Urinary bladder (tissue), 4 donors: Measurements from ENCODE around the gene CACNA2D2. TPM values are rescaled to one million over a fixed set of nuclear protein-coding genes. Genes with fewer than 3 reads are reported as not detected.

Experiments used
- DNase-seq: peaks from one replicate; pipeline ENCODE4 v3.0.0-alpha.2; 2015; ENCODE audit errors: extremely low spot score
- H3K27ac ChIP-seq: one replicate; pipeline ENCODE4 v1.5.1; 2013; ENCODE audit warnings: low read depth, mild to moderate bottlenecking, moderate library complexity
- H3K36me3 ChIP-seq: one replicate; pipeline ENCODE4 v1.6.1; 2013; ENCODE audit warnings: mild to moderate bottlenecking, moderate library complexity; ENCODE audit not compliant: insufficient read depth
- H3K4me1 ChIP-seq: one replicate; pipeline ENCODE4 v1.6.1; 2013; ENCODE audit warnings: mild to moderate bottlenecking, moderate library complexity; ENCODE audit not compliant: insufficient read depth
- H3K4me3 ChIP-seq: one replicate; pipeline ENCODE4 v1.5.1; 2013; ENCODE audit warnings: low read depth, low read length
- WGBS: extraction: QIAGEN DNeasy Blood & Tissue Kit; methylation state at CpG from one replicate; pipeline ENCODE4 v1.1.7; 2013; 5-methylcytosine and 5-hydroxymethylcytosine counted together
- polyA plus RNA-seq: library from polyadenylated mRNA; stranded (reverse); fragments of 200-250 nt; gene quantifications from one replicate; pipeline ENCODE4 v1.2.3, GENCODE V29; 2013
- total RNA-seq: library from RNA; depleted of rRNA; stranded (reverse); fragments of >200 nt; gene quantifications from one replicate; pipeline ENCODE4 v1.2.3, GENCODE V29; 2014
- donor health status: healthy with polysubstance abuse.
- donor health status: healthy.

The CACNA2D2 gene
- total and polyA plus RNA-seq, 2 donors = 1.3 to 1.4 TPM

GRCh38 chr3:50534681-50535330 is 31.4 kb upstream of the CACNA2D2 start:
- WGBS = 66% methylated on average over 9 of the region's 9 CpGs
- DNase-seq = no peak
- H3K36me3 ChIP-seq = no peaks in the 10 kb centered on the region
- H3K4me1 ChIP-seq = no peaks in the 10 kb centered on the region
- H3K4me3 ChIP-seq = no peak overlapping the region
- no peak overlapping the region for H3K27ac ChIP-seq

GRCh38 chr3:50533807-50534461 is 30.5 kb upstream of the CACNA2D2 start:
- H3K27ac ChIP-seq = no peak overlapping the region
- no peak overlapping the region for H3K4me3 ChIP-seq
- H3K36me3 ChIP-seq = no peaks in the 10 kb centered on the region
- WGBS = 63% methylated on average over 9 of the region's 9 CpGs
- no peak for DNase-seq
- H3K4me1 ChIP-seq = no peaks in the 10 kb centered on the region

DNA sequence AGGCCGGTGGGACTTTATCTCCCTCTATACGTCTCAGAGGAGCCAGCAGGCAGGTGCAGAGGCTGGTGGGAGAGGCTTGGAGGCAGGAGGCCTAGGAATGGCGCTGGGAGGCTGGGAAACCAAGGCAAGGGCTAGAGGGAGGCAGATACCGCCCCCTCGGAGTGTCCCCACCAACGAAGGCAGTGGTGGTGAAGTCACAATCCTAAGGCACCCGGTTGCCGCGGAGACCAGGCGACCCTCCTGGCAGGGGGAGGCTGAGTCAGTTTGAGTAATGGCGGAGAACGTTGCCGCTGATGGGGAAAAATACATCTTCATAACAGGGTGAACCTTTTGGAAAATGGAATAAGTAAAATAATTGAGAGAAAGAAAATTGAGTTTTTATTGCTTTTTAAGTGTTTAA is 29.9 kb upstream of the CACNA2D2 start:
- H3K36me3 ChIP-seq = no peaks in the 10 kb centered on the region
- 78% methylated on average over 13 of the region's 13 CpGs for WGBS
- no peak overlapping the region for H3K27ac ChIP-seq
- no peaks in the 10 kb centered on the region for H3K4me1 ChIP-seq
- DNase-seq = no peak
- H3K4me3 ChIP-seq = no peak overlapping the region

- Histone ChIP-seq H3K36me3 (no peaks in the 10 kb centered on the region), H3K4me1 (no peaks in the 10 kb centered on the region), H3K4me3 (no peak overlapping the region), H3K27ac (no peak overlapping the region)
- WGBS = 81% methylated on average over 9 of the region's 9 CpGs
- no peak for DNase-seq
These were observed 28.8 kb upstream of the CACNA2D2 start for GRCh38 chr3:50532062-50532705.

GRCh38 chr3:50531201-50531600 is 27.8 kb upstream of the CACNA2D2 start:
- no peak overlapping the region for H3K4me3 ChIP-seq
- DNase-seq = no peak
- H3K4me1 ChIP-seq = no peaks in the 10 kb centered on the region
- H3K27ac ChIP-seq = no peak overlapping the region
- H3K36me3 ChIP-seq = no peaks in the 10 kb centered on the region
- 90% methylated on average over 4 of the region's 4 CpGs for WGBS

GRCh38 chr3:50530001-50530970 is 26.9 kb upstream of the CACNA2D2 start:
- DNase-seq = no peak
- Histone ChIP-seq H3K4me3 (no peak overlapping the region), H3K4me1 (no peaks in the 10 kb centered on the region), H3K27ac (no peak overlapping the region), H3K36me3 (no peaks in the 10 kb centered on the region)
- 13% methylated on average over 48 of the region's 48 CpGs for WGBS

DNA sequence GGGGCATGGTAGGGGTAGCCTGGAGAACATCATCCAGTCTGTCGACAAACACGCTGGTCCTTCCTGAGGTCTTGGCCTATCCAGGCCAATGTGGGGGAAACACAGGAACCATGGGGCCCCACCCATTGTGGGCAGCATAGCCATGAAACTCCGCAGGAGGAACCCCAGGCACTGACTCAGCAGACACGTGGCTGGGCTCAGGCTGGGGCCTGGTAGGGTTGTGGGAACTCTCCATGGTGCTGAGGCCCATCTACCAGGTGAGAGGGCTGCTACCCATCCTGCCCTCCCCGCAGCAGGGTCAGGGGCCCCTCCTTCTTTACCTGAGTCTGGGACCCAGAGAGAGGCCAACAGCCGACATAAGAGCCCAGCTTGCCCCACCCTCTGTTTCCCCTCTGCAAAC is 22.6 kb upstream of the CACNA2D2 start:
- Histone ChIP-seq H3K27ac (no peak overlapping the region), H3K36me3 (no peaks in the 10 kb centered on the region), H3K4me1 (no peaks in the 10 kb centered on the region), H3K4me3 (no peak overlapping the region)
- WGBS = 33% methylated on average over 6 of the region's 6 CpGs
- DNase-seq = no peak

GRCh38 chr3:50525191-50525910 is 21.9 kb upstream of the CACNA2D2 start:
- 57% methylated on average over 9 of the region's 9 CpGs for WGBS
- Histone ChIP-seq H3K4me1 (no peaks in the 10 kb centered on the region), H3K4me3 (no peak overlapping the region), H3K27ac (no peak overlapping the region), H3K36me3 (no peaks in the 10 kb centered on the region)
- no peak for DNase-seq

- no peak for DNase-seq
- H3K36me3 ChIP-seq = no peaks in the 10 kb centered on the region
- WGBS = 78% methylated on average over 5 of the region's 5 CpGs
These were observed 21.3 kb upstream of the CACNA2D2 start for GRCh38 chr3:50524746-50525145.

GRCh38 chr3:50523279-50523811 is 19.9 kb upstream of the CACNA2D2 start:
- no peak overlapping the region for H3K4me3 ChIP-seq
- WGBS = 57% methylated on average over 9 of the region's 9 CpGs
- DNase-seq = no peak
- no peak overlapping the region for H3K27ac ChIP-seq
- no peaks in the 10 kb centered on the region for H3K36me3 ChIP-seq
- no peaks in the 10 kb centered on the region for H3K4me1 ChIP-seq

More at GRCh38 chr3:50524746-50525145, 21.3 kb upstream of the CACNA2D2 start:
- no peaks in the 10 kb centered on the region for H3K4me1 ChIP-seq
- H3K27ac ChIP-seq = no peak overlapping the region
- no peak overlapping the region for H3K4me3 ChIP-seq

- Histone ChIP-seq H3K4me1 (no peaks in the 10 kb centered on the region), H3K36me3 (no peaks in the 10 kb centered on the region), H3K27ac (no peak overlapping the region), H3K4me3 (no peak overlapping the region)
- 62% methylated on average over 5 of the region's 5 CpGs for WGBS
- no peak for DNase-seq
These were observed 18.1 kb upstream of the CACNA2D2 start for GRCh38 chr3:50521572-50521971.

- Histone ChIP-seq H3K4me1 (no peaks in the 10 kb centered on the region), H3K4me3 (no peak overlapping the region), H3K36me3 (no peaks in the 10 kb centered on the region), H3K27ac (no peak overlapping the region)
- WGBS = 52% methylated on average over 3 of the region's 3 CpGs
- no peak for DNase-seq
These were observed 17.4 kb upstream of the CACNA2D2 start for GRCh38 chr3:50520849-50521248.
